ENCODE results near the gene CCNQ. TPM values are rescaled to one million over a fixed set of nuclear protein-coding genes. Genes with fewer than 3 reads are reported as not detected.

The CCNQ gene
- total RNA-seq, 1 donor from 2014 or later, result 21.7 TPM

DNA sequence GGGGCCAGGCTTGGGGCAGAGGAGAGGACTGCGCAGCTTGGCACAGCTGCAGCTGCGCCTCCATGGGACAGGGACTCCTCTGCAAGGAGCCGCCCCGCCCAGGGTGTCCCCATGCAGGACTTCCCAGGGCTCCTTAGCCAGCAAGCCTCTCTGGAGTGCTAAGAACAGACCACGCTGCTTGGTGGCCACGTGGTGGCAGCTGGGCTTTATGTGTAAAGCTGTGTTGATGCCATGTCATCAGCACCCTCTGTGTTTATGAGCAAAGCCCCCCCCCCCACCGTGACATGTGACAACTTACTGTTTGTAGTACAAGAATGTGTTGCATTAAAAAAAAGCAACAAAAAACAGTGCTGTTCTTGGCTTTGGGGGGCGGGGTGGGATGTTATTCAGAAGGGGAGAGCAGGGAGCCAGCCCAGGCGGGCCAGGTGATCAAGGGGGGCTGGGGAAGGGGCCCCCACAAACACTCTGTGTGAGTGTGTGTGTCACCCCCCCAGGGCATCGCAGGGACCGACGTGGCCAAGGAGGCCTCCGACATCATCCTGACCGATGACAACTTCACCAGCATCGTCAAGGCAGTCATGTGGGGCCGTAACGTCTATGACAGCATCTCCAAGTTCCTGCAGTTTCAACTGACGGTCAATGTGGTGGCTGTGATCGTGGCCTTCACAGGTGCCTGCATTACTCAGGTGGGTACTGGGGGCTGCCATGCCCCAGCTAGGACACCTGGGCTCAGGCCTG lies 41.2 kb downstream of the CCNQ start:
- no peaks in the 10 kb centered on the region for H3K36me3 ChIP-seq (ENCODE audit: insufficient read depth, low read length)
- no peak overlapping the region for H3K9ac ChIP-seq (ENCODE audit: low read length)
- no peaks in the 10 kb centered on the region for H3K79me2 ChIP-seq (ENCODE audit: insufficient read depth, low read length)
- no peaks in the 10 kb centered on the region for H3K9me3 ChIP-seq (ENCODE audit: insufficient read depth, low read depth, low read length)
- Mint-ChIP-seq H3K4me3 (ENCODE audit: unreplicated experiment) (no peak overlapping the region), H3K27me3 (ENCODE audit: low read depth, unreplicated experiment) (peaks cover 28% of the 10 kb centered on the region), H3K36me3 (ENCODE audit: low read depth, unreplicated experiment) (no peaks in the 10 kb centered on the region), H3K4me1 (ENCODE audit: low read depth, unreplicated experiment) (no peaks in the 10 kb centered on the region), H3K27ac (ENCODE audit: unreplicated experiment) (no peak overlapping the region), H3K9me3 (ENCODE audit: unreplicated experiment) (no peaks in the 10 kb centered on the region)
- no peak overlapping the region for H3K27ac ChIP-seq (ENCODE audit: low read depth, low read length)
- no peak overlapping the region for H3K4me3 ChIP-seq (ENCODE audit: insufficient read depth, low read depth, low read length)
- DNase-seq (ENCODE audit: low read depth) (no peak), FAIRE-seq (no peak)
- no peaks in the 10 kb centered on the region for H3K27me3 ChIP-seq (ENCODE audit: insufficient read depth, low read length)
- no peak for TF ChIP-seq EZH2 (IDR thresholded peaks at IDR 0.05; ENCODE audit: insufficient read depth, low read length)
- TF ChIP-seq, protein P1, sequence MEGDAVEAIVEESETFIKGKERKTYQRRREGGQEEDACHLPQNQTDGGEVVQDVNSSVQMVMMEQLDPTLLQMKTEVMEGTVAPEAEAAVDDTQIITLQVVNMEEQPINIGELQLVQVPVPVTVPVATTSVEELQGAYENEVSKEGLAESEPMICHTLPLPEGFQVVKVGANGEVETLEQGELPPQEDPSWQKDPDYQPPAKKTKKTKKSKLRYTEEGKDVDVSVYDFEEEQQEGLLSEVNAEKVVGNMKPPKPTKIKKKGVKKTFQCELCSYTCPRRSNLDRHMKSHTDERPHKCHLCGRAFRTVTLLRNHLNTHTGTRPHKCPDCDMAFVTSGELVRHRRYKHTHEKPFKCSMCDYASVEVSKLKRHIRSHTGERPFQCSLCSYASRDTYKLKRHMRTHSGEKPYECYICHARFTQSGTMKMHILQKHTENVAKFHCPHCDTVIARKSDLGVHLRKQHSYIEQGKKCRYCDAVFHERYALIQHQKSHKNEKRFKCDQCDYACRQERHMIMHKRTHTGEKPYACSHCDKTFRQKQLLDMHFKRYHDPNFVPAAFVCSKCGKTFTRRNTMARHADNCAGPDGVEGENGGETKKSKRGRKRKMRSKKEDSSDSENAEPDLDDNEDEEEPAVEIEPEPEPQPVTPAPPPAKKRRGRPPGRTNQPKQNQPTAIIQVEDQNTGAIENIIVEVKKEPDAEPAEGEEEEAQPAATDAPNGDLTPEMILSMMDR (IDR thresholded peaks at IDR 0.05; ENCODE audit: insufficient read depth, low read depth, low read length), result no peak
- no peaks in the 10 kb centered on the region for H4K20me1 ChIP-seq (ENCODE audit: insufficient read depth, low read length)
- H2AFZ ChIP-seq (ENCODE audit: low read depth, low read length), result no peak overlapping the region
- no peaks in the 10 kb centered on the region for H3K4me1 ChIP-seq (ENCODE audit: insufficient read depth, low read length)
- H3K4me2 ChIP-seq (ENCODE audit: low read length), result no peak overlapping the region

DNA sequence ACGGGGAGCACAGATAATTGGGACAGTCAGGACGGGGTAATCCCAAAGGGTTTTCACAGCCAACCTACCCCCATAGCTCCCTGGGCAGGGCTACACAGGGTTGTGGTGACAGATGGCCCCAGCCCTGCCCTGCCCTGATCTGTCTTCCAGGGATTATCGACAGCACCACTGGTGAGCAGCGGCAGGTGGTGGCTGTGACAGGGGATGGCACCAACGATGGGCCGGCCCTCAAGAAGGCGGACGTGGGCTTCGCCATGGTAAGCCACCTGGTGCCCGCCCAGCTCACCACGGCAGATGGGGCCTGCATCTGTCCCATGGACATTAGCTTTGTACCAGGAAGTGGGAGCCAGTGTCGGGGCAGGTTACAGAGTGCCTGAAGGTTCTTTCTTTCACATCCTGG lies 42.2 kb downstream of the CCNQ start:
- H3K36me3 ChIP-seq (ENCODE audit: insufficient read depth, low read length), result no peaks in the 10 kb centered on the region
- H3K9me3 Mint-ChIP-seq (ENCODE audit: unreplicated experiment), result no peaks in the 10 kb centered on the region
- H3K4me1 Mint-ChIP-seq (ENCODE audit: low read depth, unreplicated experiment), result no peaks in the 10 kb centered on the region
- H3K4me2 ChIP-seq (ENCODE audit: low read length), result no peak overlapping the region
- DNase-seq (ENCODE audit: low read depth) (no peak), FAIRE-seq (no peak)
- no peak for TF ChIP-seq EZH2 (IDR thresholded peaks at IDR 0.05; ENCODE audit: insufficient read depth, low read length)
- TF ChIP-seq, protein P1 (IDR thresholded peaks at IDR 0.05; ENCODE audit: insufficient read depth, low read depth, low read length), result no peak
- no peak overlapping the region for H2AFZ ChIP-seq (ENCODE audit: low read depth, low read length)
- H3K27me3 Mint-ChIP-seq (ENCODE audit: low read depth, unreplicated experiment), result peaks cover 26% of the 10 kb centered on the region
- H3K27me3 ChIP-seq (ENCODE audit: insufficient read depth, low read length), result no peaks in the 10 kb centered on the region
- H3K4me3 ChIP-seq (ENCODE audit: insufficient read depth, low read depth, low read length), result no peak overlapping the region
- H3K36me3 Mint-ChIP-seq (ENCODE audit: low read depth, unreplicated experiment), result no peaks in the 10 kb centered on the region
- H3K79me2 ChIP-seq (ENCODE audit: insufficient read depth, low read length), result no peaks in the 10 kb centered on the region
- H3K4me3 Mint-ChIP-seq (ENCODE audit: unreplicated experiment), result no peak overlapping the region
- no peak overlapping the region for H3K9ac ChIP-seq (ENCODE audit: low read length)
- H3K27ac Mint-ChIP-seq (ENCODE audit: unreplicated experiment), result no peak overlapping the region
- no peaks in the 10 kb centered on the region for H3K4me1 ChIP-seq (ENCODE audit: insufficient read depth, low read length)
- no peaks in the 10 kb centered on the region for H4K20me1 ChIP-seq (ENCODE audit: insufficient read depth, low read length)
- no peaks in the 10 kb centered on the region for H3K9me3 ChIP-seq (ENCODE audit: insufficient read depth, low read depth, low read length)
- no peak overlapping the region for H3K27ac ChIP-seq (ENCODE audit: low read depth, low read length)

DNA sequence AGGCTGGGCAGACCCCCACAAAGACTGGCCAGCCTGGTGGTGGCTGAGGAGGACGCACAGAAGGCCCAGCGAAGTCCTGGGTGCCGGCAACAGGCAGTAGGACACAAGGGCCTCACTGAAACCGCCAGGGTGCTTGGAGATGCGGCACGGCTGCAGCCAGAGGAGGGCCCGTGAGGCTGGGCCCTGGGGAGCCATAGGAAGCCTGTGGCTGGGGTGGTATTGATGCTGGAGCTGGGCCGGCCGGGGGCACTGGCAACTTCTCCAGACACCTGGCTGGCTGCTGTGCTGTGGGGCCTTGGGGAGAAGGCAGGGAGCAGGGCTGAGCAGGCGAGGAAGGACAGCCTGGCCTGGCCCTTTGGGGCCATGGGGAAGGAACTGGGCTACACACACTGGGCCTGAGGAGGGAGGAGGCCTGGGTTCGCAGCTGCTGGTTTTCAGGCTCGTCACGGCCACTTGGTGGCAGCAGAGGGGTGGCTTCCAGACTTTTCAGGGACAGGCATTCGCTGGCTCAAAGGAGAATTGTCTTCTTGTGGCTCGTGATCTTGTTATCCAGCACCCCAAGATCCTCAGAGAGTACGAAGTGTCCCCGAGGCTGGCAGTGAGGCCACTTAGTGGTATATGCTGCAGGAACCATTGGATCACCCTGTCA lies 44.3 kb downstream of the CCNQ start:
- H3K27ac ChIP-seq (ENCODE audit: low read depth, low read length), result no peak overlapping the region
- H3K4me1 ChIP-seq (ENCODE audit: insufficient read depth, low read length), result no peaks in the 10 kb centered on the region
- Mint-ChIP-seq H3K36me3 (ENCODE audit: low read depth, unreplicated experiment) (no peaks in the 10 kb centered on the region), H3K4me3 (ENCODE audit: unreplicated experiment) (no peak overlapping the region), H3K4me1 (ENCODE audit: low read depth, unreplicated experiment) (peaks cover 11% of the 10 kb centered on the region), H3K9me3 (ENCODE audit: unreplicated experiment) (no peaks in the 10 kb centered on the region), H3K27ac (ENCODE audit: unreplicated experiment) (no peak overlapping the region), H3K27me3 (ENCODE audit: low read depth, unreplicated experiment) (peaks cover 17% of the 10 kb centered on the region)
- H2AFZ ChIP-seq (ENCODE audit: low read depth, low read length), result no peak overlapping the region
- no peak overlapping the region for H3K4me3 ChIP-seq (ENCODE audit: insufficient read depth, low read depth, low read length)
- FAIRE-seq (peak; percentile 83), DNase-seq (ENCODE audit: low read depth) (no peak)
- no peaks in the 10 kb centered on the region for H3K27me3 ChIP-seq (ENCODE audit: insufficient read depth, low read length)
- no peaks in the 10 kb centered on the region for H3K36me3 ChIP-seq (ENCODE audit: insufficient read depth, low read length)
- TF ChIP-seq, protein P1 (IDR thresholded peaks at IDR 0.05; ENCODE audit: insufficient read depth, low read depth, low read length), result peak; percentile 56
- no peak for TF ChIP-seq EZH2 (IDR thresholded peaks at IDR 0.05; ENCODE audit: insufficient read depth, low read length)
- H3K4me2 ChIP-seq (ENCODE audit: low read length), result no peak overlapping the region
- H3K9me3 ChIP-seq (ENCODE audit: insufficient read depth, low read depth, low read length), result no peaks in the 10 kb centered on the region
- H3K79me2 ChIP-seq (ENCODE audit: insufficient read depth, low read length), result no peaks in the 10 kb centered on the region
- no peaks in the 10 kb centered on the region for H4K20me1 ChIP-seq (ENCODE audit: insufficient read depth, low read length)
- H3K9ac ChIP-seq (ENCODE audit: low read length), result no peak overlapping the region
